Right renal pelvis (tissue), 4 donors: ENCODE results near the gene FAM227B. TPM values are rescaled to one million over a fixed set of nuclear protein-coding genes. Genes with fewer than 3 reads are reported as not detected.

Experiments
- DNase-seq, 4 donors: peaks; one replicate each; pipeline ENCODE4 v3.0.0-alpha.2; 2013; ENCODE audit warnings: low read depth in 4 of 4, low spot score in 3 of 4, missing footprints in 1 of 4
- polyA plus RNA-seq, 4 donors: library from polyadenylated mRNA; unstranded; fragments of 120-200 nt; gene quantifications; one replicate each; pipeline ENCODE4 v1.2.1, GENCODE V29; 2013; ENCODE audit not compliant: insufficient read length in 4 of 4

The FAM227B gene
- polyA plus RNA-seq, 4 donors: 14.0 to 22.3 (median 18.9) TPM

GRCh38 chr15:49306551-49306950 lies 314.1 kb downstream of the FAM227B start:
- DNase-seq: no peak

GRCh38 chr15:49303003-49303402 lies 317.6 kb downstream of the FAM227B start:
- DNase-seq: no peak

GRCh38 chr15:49301562-49301961 lies 319.1 kb downstream of the FAM227B start:
- DNase-seq: no peak

GRCh38 chr15:49300856-49301255 lies 319.8 kb downstream of the FAM227B start:
- DNase-seq: no peak

GRCh38 chr15:49297584-49297983 lies 323.0 kb downstream of the FAM227B start:
- no peak for DNase-seq

- no peak for DNase-seq
Observed at GRCh38 chr15:49296258-49296657, 324.4 kb downstream of the FAM227B start.

- no peak for DNase-seq
Observed at GRCh38 chr15:49293941-49294340, 326.7 kb downstream of the FAM227B start.

GRCh38 chr15:49290191-49290590 lies 330.4 kb downstream of the FAM227B start:
- DNase-seq: peak in 2 of 4 donors; percentile 3 to 16

GRCh38 chr15:49288391-49288790 lies 332.2 kb downstream of the FAM227B start:
- DNase-seq: no peak

- DNase-seq: no peak
Observed at GRCh38 chr15:49287481-49287880, 333.1 kb downstream of the FAM227B start.

- DNase-seq: no peak
Observed at GRCh38 chr15:49286649-49287404, 333.8 kb downstream of the FAM227B start.

GRCh38 chr15:49282366-49282765 lies 338.3 kb downstream of the FAM227B start:
- no peak for DNase-seq

- DNase-seq: no peak
Observed at GRCh38 chr15:49279521-49280456, 340.8 kb downstream of the FAM227B start.

GRCh38 chr15:49278751-49279150 lies 341.9 kb downstream of the FAM227B start:
- no peak for DNase-seq

Other genes starting within 250 kb of the FAM227B start
- 10 to 100 TPM; 13.4 to 28.3 (median 20.7) TPM for gene FGF7, start 197.6 kb downstream of the FAM227B start, polyA plus RNA-seq
- gene DTWD1, start 230 bp upstream of the FAM227B start, polyA plus RNA-seq: 10 to 100 TPM; 34.5 to 46.5 (median 41.2) TPM